Calu3 (cell line): ENCODE measurements around the gene FAM217A. TPM values are rescaled to one million over a fixed set of nuclear protein-coding genes. Genes with fewer than 3 reads are reported as not detected.

Experiments used
- BruUV-seq: library from RNA; stranded (reverse); fragments of 400-500 nt; replicated peaks from 2 replicates; lab custom pipeline; 2021; lab: Mats Ljungman, UMichigan
- CTCF ChIA-PET: fragments of 300-600 bp; sonication (Branson Sonifier 250); formaldehyde crosslinking; loops from one replicate; lab custom pipeline; 2022; ENCODE audit warnings: antibody characterized with exemption; lab: Charles Lee
- DNase-seq: peaks from one replicate; pipeline ENCODE4 v3.0.0; 2022
- H3K27ac Mint-ChIP-seq: one replicate; pipeline ENCODE4 v1.8.0; 2022; ENCODE audit warnings: mixed read lengths; ENCODE audit not compliant: unreplicated experiment
- H3K27me3 Mint-ChIP-seq: one replicate; pipeline ENCODE4 v1.8.0; 2022; ENCODE audit warnings: mixed read lengths; ENCODE audit not compliant: unreplicated experiment
- H3K36me3 Mint-ChIP-seq: one replicate; pipeline ENCODE4 v1.8.0; 2022; ENCODE audit warnings: mild to moderate bottlenecking, moderate library complexity, mixed read lengths; ENCODE audit not compliant: insufficient read depth, unreplicated experiment
- H3K4me1 Mint-ChIP-seq: one replicate; pipeline ENCODE4 v1.8.0; 2022; ENCODE audit warnings: mild to moderate bottlenecking, low read depth, mixed read lengths; ENCODE audit not compliant: unreplicated experiment
- H3K4me3 Mint-ChIP-seq: one replicate; pipeline ENCODE4 v1.8.0; 2022; ENCODE audit warnings: mild to moderate bottlenecking, low read depth, moderate library complexity, mixed read lengths; ENCODE audit not compliant: unreplicated experiment
- H3K9me3 Mint-ChIP-seq: one replicate; pipeline ENCODE4 v1.8.0; 2022; ENCODE audit warnings: low read depth, mixed read lengths; ENCODE audit not compliant: unreplicated experiment
- intact Hi-C: fragments of 100-400 bp; cut with micrococcal nuclease; formaldehyde crosslinking; loops from one replicate; pipeline ENCODE4 v1.10.0; 2022; ENCODE audit not compliant: unreplicated experiment
- total RNA-seq: library from RNA; stranded (reverse); gene quantifications from 2 replicates; pipeline ENCODE4 v1.2.3, GENCODE V29; 2022
- TF ChIP-seq, protein P1 (sequence below): fragments of 200-600 bp; IDR thresholded peaks from one replicate; pipeline ENCODE4 v1.8.0; 2022; ENCODE audit warnings: antibody characterized with exemption; ENCODE audit not compliant: unreplicated experiment

The FAM217A gene
- total RNA-seq, 1 experiment from 2014 or later = not detected

GRCh38 chr6:4029687-4030086 is 49.2 kb downstream of the FAM217A start:
- Mint-ChIP-seq H3K36me3 (peaks cover 19% of the 10 kb centered on the region), H3K4me1 (peaks cover 33% of the 10 kb centered on the region), H3K27me3 (no peaks in the 10 kb centered on the region), H3K27ac (no peak overlapping the region), H3K9me3 (no peaks in the 10 kb centered on the region), H3K4me3 (no peak overlapping the region)
- DNase-seq = no peak
- TF ChIP-seq, protein P1, sequence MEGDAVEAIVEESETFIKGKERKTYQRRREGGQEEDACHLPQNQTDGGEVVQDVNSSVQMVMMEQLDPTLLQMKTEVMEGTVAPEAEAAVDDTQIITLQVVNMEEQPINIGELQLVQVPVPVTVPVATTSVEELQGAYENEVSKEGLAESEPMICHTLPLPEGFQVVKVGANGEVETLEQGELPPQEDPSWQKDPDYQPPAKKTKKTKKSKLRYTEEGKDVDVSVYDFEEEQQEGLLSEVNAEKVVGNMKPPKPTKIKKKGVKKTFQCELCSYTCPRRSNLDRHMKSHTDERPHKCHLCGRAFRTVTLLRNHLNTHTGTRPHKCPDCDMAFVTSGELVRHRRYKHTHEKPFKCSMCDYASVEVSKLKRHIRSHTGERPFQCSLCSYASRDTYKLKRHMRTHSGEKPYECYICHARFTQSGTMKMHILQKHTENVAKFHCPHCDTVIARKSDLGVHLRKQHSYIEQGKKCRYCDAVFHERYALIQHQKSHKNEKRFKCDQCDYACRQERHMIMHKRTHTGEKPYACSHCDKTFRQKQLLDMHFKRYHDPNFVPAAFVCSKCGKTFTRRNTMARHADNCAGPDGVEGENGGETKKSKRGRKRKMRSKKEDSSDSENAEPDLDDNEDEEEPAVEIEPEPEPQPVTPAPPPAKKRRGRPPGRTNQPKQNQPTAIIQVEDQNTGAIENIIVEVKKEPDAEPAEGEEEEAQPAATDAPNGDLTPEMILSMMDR = no peak
- no TSS peak for BruUV-seq
- CTCF ChIA-PET = no interaction called here
- intact Hi-C loops = no loop called here

DNA sequence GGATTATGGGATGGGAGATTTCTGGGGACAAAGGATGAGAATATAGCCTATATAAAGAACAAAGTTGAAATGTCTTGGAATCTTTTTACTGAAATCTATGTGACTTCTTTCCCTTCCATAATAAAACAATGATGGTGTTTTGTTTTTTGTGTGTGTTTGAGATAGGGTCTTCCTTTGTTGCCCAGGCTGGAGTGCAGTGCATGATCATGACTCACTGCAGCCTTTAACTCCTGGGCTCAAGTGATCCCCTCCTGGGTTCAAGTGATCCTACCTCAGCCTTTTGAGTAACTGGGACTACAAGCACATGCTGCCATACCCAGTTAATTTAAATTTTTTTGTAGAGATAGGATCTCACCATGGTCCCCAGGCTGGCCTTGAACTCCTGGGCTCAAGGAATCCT is 50.9 kb downstream of the FAM217A start:
- TF ChIP-seq, protein P1 = no peak
- H3K36me3 Mint-ChIP-seq = peaks cover 31% of the 10 kb centered on the region
- no peak overlapping the region for H3K4me3 Mint-ChIP-seq
- H3K9me3 Mint-ChIP-seq = no peaks in the 10 kb centered on the region
- CTCF ChIA-PET = interaction anchor here (0.8 kb wide), 1 partner anchor 17 kb away, joined by 6 read pairs; no protein-coding TSS in a partner anchor
- DNase-seq = no peak
- intact Hi-C loops = no loop called here
- no peak overlapping the region for H3K27ac Mint-ChIP-seq
- no TSS peak for BruUV-seq
- no peaks in the 10 kb centered on the region for H3K27me3 Mint-ChIP-seq
- peaks cover 33% of the 10 kb centered on the region for H3K4me1 Mint-ChIP-seq

GRCh38 chr6:4025681-4026080 is 53.3 kb downstream of the FAM217A start:
- peaks cover 20% of the 10 kb centered on the region for H3K4me1 Mint-ChIP-seq
- DNase-seq = no peak
- peaks cover 30% of the 10 kb centered on the region for H3K36me3 Mint-ChIP-seq
- BruUV-seq = no TSS peak
- H3K4me3 Mint-ChIP-seq = no peak overlapping the region
- intact Hi-C loops = no loop called here
- TF ChIP-seq, protein P1 = no peak
- H3K9me3 Mint-ChIP-seq = no peaks in the 10 kb centered on the region
- CTCF ChIA-PET = no interaction called here
- no peak overlapping the region for H3K27ac Mint-ChIP-seq
- H3K27me3 Mint-ChIP-seq = no peaks in the 10 kb centered on the region

GRCh38 chr6:4023240-4023639 is 55.7 kb downstream of the FAM217A start:
- Mint-ChIP-seq H3K36me3 (peaks cover 40% of the 10 kb centered on the region), H3K27ac (no peak overlapping the region), H3K4me1 (peaks cover 7% of the 10 kb centered on the region), H3K27me3 (no peaks in the 10 kb centered on the region), H3K9me3 (no peaks in the 10 kb centered on the region), H3K4me3 (peak overlapping the region; percentile 92)
- intact Hi-C loops = no loop called here
- CTCF ChIA-PET = no interaction called here
- TF ChIP-seq, protein P1 = no peak
- no TSS peak for BruUV-seq
- no peak for DNase-seq
